ENCODE data around the gene ATL3.
"Not testable (repeated sequence)": the region's sequence is repeated elsewhere in the genome, so short reads cannot be mapped to it uniquely, and the experiment has no call there.

The ATL3 gene

GRCh38 chr11:63586451-63587166, 84.6 kb downstream of the ATL3 start:
- DNase-seq (ENCODE audit: low read depth), result no peak

GRCh38 chr11:63583357-63583677, 87.9 kb downstream of the ATL3 start:
- DNase-seq (ENCODE audit: low read depth), result no peak

GRCh38 chr11:63581224-63581623, 90.0 kb downstream of the ATL3 start:
- not testable (repeated sequence) for DNase-seq (ENCODE audit: low read depth)

- DNase-seq (ENCODE audit: low read depth), result not testable (repeated sequence)
Observed at GRCh38 chr11:63578882-63579281, 92.3 kb downstream of the ATL3 start.

- DNase-seq (ENCODE audit: low read depth), result no peak
Observed at GRCh38 chr11:63574856-63575602, 96.1 kb downstream of the ATL3 start.

Measured in GM04503 (cell line).